SK-N-SH treated with all-trans-retinoic acid at 6 μM for 48 hours (cell line): ENCODE data around the gene CNTN4.

ENCODE experiments used
- GLIS3 ChIP-seq: fragments of 250-450 bp; sonication (Bioruptor Pico); IDR thresholded peaks from 2 replicates; pipeline ENCODE4 v1.5.0; 2020; ENCODE audit warnings: mild to moderate bottlenecking, moderate library complexity
- PATZ1 ChIP-seq: fragments of 250-450 bp; sonication (Bioruptor Pico); IDR thresholded peaks from 2 replicates; pipeline ENCODE4 v1.8.0; 2020; ENCODE audit warnings: mild to moderate bottlenecking, moderate library complexity, borderline replicate concordance
- PPARA ChIP-seq: fragments of 250-450 bp; sonication (Bioruptor Pico); IDR thresholded peaks from 2 replicates; pipeline ENCODE4 v1.5.0; 2020; ENCODE audit warnings: mild to moderate bottlenecking, borderline replicate concordance
- TOX ChIP-seq: fragments of 250-450 bp; sonication (Bioruptor Pico); IDR thresholded peaks from 2 replicates; pipeline ENCODE4 v1.8.0; 2021; ENCODE audit warnings: mild to moderate bottlenecking, moderate library complexity, borderline replicate concordance
- ZFP3 ChIP-seq: fragments of 250-450 bp; sonication (Bioruptor Pico); IDR thresholded peaks from 2 replicates; pipeline ENCODE4 v1.5.0; 2020; ENCODE audit warnings: mild to moderate bottlenecking, moderate library complexity
- ZNF565 ChIP-seq: fragments of 450-650 bp; formaldehyde crosslinking; conservative IDR thresholded peaks from 2 replicates; pipeline ENCODE4 v1.5.0; 2020; ENCODE audit warnings: low read depth, mild to moderate bottlenecking, moderate library complexity
- ZNF70 ChIP-seq: fragments of 450-650 bp; formaldehyde crosslinking; IDR thresholded peaks from 2 replicates; pipeline ENCODE4 v1.5.0; 2020; ENCODE audit warnings: mild to moderate bottlenecking, moderate library complexity

- TF ChIP-seq PPARA (CRISPR knock-in tag) (no peak), ZFP3 (CRISPR knock-in tag) (no peak), TOX (no peak), GLIS3 (CRISPR knock-in tag) (no peak), PATZ1 (CRISPR knock-in tag) (no peak), ZNF70 (no peak), ZNF565 (CRISPR knock-in tag) (no peak)
Measured at GRCh38 chr3:2978977-2979732, 880.5 kb downstream of the CNTN4 start.
